PC-3 (cell line): ENCODE results near the gene LGALSL. TPM values are rescaled to one million over a fixed set of nuclear protein-coding genes. Genes with fewer than 3 reads are reported as not detected.

Experiments used
- ATAC-seq: fragments of 200-7000 bp; cut with Tn5 transposase; 2 replicates; pipeline ENCODE4 v1.9.1; 2020; ENCODE audit warnings: mild to moderate bottlenecking, moderate library complexity
- BruUV-seq: library from RNA; stranded (reverse); fragments of 400-500 nt; replicated peaks from 2 replicates; lab custom pipeline; 2021; lab: Mats Ljungman, UMichigan
- CTCF ChIA-PET: fragments of 300-600 bp; sonication (Branson Sonifier 250); formaldehyde crosslinking; loops from one replicate; lab custom pipeline; 2022; ENCODE audit warnings: antibody characterized with exemption; lab: Charles Lee
- POLR2A ChIA-PET: fragments of 300-600 bp; sonication (Branson Sonifier 250); formaldehyde crosslinking; loops from one replicate; lab custom pipeline; 2022; ENCODE audit warnings: antibody characterized with exemption; ENCODE audit not compliant: unreplicated experiment; lab: Charles Lee
- DNase-seq: peaks from one replicate; pipeline ENCODE4 v3.0.0-alpha.2; 2015
- H2AFZ ChIP-seq: fragments of 300-600 bp; sonication (generic); 2 replicates; pipeline ENCODE4 v1.6.0; 2016; ENCODE audit warnings: antibody characterized with exemption, low read length
- H3F3A ChIP-seq: fragments of 300-600 bp; sonication (generic); one replicate; pipeline ENCODE4 v1.6.0; 2017; ENCODE audit warnings: antibody characterized with exemption, low read length, control low read depth, mild to moderate bottlenecking; ENCODE audit not compliant: unreplicated experiment
- H3K27ac ChIP-seq: fragments of 300-600 bp; sonication (generic); 2 replicates; pipeline ENCODE4 v1.5.1; 2016; ENCODE audit warnings: mild to moderate bottlenecking, low read length
- H3K27me3 ChIP-seq: fragments of 300-600 bp; sonication (generic); 2 replicates; pipeline ENCODE4 v1.6.1; 2016; ENCODE audit warnings: low read length, mixed read lengths
- H3K36me3 ChIP-seq: fragments of 300-600 bp; sonication (generic); 2 replicates; pipeline ENCODE4 v1.6.1; 2016; ENCODE audit warnings: low read depth, mixed run types, low read length, mixed read lengths
- H3K4me1 ChIP-seq: fragments of 300-600 bp; sonication (generic); 2 replicates; pipeline ENCODE4 v1.5.1; 2016; ENCODE audit warnings: low read length; ENCODE audit not compliant: insufficient read depth
- H3K4me2 ChIP-seq: fragments of 300-600 bp; sonication (generic); 2 replicates; pipeline ENCODE4 v1.6.0; 2016; ENCODE audit warnings: low read length
- H3K4me3 ChIP-seq: fragments of 300-600 bp; sonication (generic); 2 replicates; pipeline ENCODE4 v1.5.1; 2016; ENCODE audit warnings: mild to moderate bottlenecking, low read length, mixed read lengths
- H3K79me2 ChIP-seq: fragments of 300-600 bp; sonication (generic); 2 replicates; pipeline ENCODE4 v1.6.1; 2017; ENCODE audit warnings: low read length, mixed read lengths
- H3K9ac ChIP-seq: fragments of 300-600 bp; sonication (generic); 2 replicates; pipeline ENCODE4 v1.6.0; 2016; ENCODE audit warnings: mild to moderate bottlenecking, low read length
- H3K9me2 ChIP-seq: fragments of 300-600 bp; sonication (generic); replicated peaks from 2 replicates; pipeline ENCODE4 v1.6.1; 2016; ENCODE audit warnings: mixed run types, low read length, mixed read lengths
- H3K9me3 ChIP-seq: fragments of 300-600 bp; sonication (generic); 2 replicates; pipeline ENCODE4 v1.6.1; 2016; ENCODE audit warnings: low read length, mixed read lengths
- H4K20me1 ChIP-seq: fragments of 300-600 bp; sonication (generic); 2 replicates; pipeline ENCODE4 v1.6.1; 2016; ENCODE audit warnings: low read length, mixed read lengths
- EZH2 ChIP-seq: fragments of 300-600 bp; sonication (generic); IDR thresholded peaks from one replicate; pipeline ENCODE4 v1.6.1; 2017; ENCODE audit warnings: antibody characterized with exemption, mild to moderate bottlenecking, low read length; ENCODE audit not compliant: unreplicated experiment
- EZH2phosphoT487 ChIP-seq: fragments of 300-600 bp; sonication (generic); IDR thresholded peaks from 2 replicates; pipeline ENCODE4 v1.6.1; 2018; ENCODE audit warnings: mild to moderate bottlenecking, antibody characterized with exemption, low read length, borderline replicate concordance
- intact Hi-C: fragments of 100-400 bp; cut with micrococcal nuclease; formaldehyde crosslinking; loops from 2 replicates; pipeline ENCODE4 v1.9.0; 2023
- total RNA-seq: library from RNA; depleted of rRNA; stranded (reverse); fragments of >200 nt; gene quantifications from 2 replicates; pipeline ENCODE4 v1.2.3, GENCODE V29; 2014
- TF ChIP-seq, protein P1 (sequence below): fragments of 300-600 bp; sonication (generic); conservative IDR thresholded peaks from 2 replicates; pipeline ENCODE4 v1.5.1; 2017; ENCODE audit warnings: antibody characterized with exemption, low read depth, mild to moderate bottlenecking, low read length

Gene LGALSL
- total RNA-seq, 1 experiment from 2014 or later: 16.0 TPM

DNA sequence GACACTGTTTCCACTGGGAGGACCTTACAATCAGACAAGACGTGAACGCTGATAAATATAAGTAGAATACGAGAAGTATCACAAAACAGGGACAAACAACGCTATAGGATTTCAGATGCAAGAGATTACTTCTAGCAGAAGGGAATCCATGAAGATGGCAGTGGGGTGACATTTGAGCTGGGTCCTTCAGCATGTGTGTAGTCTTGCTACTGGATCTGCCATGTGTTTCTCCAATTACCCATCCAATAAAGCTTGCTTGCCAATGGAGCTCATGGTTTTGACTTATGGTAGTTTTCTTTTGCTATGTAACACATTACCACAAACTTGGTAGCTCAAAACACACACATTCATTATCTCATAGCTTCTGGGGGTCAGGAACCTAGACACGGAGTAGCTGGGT lies 32.8 kb upstream of the LGALSL start:
- Histone ChIP-seq H3K9me3 (no peaks in the 10 kb centered on the region), H3K4me3 (no peak overlapping the region), H3K4me1 (peaks cover 12% of the 10 kb centered on the region), H3K4me2 (no peak overlapping the region), H3K27ac (no peak overlapping the region), H2AFZ (no peak overlapping the region), H3K27me3 (no peaks in the 10 kb centered on the region), H3K79me2 (no peaks in the 10 kb centered on the region), H3K9me2 (no peaks in the 10 kb centered on the region), H3F3A (no peaks in the 10 kb centered on the region), H4K20me1 (no peaks in the 10 kb centered on the region), H3K9ac (no peak overlapping the region), H3K36me3 (no peaks in the 10 kb centered on the region)
- ATAC-seq (no peak), DNase-seq (no peak)
- intact Hi-C loops: no loop called here
- TF ChIP-seq EZH2phosphoT487 (no peak), EZH2 (no peak)
- TF ChIP-seq, protein P1, sequence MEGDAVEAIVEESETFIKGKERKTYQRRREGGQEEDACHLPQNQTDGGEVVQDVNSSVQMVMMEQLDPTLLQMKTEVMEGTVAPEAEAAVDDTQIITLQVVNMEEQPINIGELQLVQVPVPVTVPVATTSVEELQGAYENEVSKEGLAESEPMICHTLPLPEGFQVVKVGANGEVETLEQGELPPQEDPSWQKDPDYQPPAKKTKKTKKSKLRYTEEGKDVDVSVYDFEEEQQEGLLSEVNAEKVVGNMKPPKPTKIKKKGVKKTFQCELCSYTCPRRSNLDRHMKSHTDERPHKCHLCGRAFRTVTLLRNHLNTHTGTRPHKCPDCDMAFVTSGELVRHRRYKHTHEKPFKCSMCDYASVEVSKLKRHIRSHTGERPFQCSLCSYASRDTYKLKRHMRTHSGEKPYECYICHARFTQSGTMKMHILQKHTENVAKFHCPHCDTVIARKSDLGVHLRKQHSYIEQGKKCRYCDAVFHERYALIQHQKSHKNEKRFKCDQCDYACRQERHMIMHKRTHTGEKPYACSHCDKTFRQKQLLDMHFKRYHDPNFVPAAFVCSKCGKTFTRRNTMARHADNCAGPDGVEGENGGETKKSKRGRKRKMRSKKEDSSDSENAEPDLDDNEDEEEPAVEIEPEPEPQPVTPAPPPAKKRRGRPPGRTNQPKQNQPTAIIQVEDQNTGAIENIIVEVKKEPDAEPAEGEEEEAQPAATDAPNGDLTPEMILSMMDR: no peak
- ChIA-PET POLR2A (no interaction called here), CTCF (no interaction called here)
- no TSS peak for BruUV-seq

DNA sequence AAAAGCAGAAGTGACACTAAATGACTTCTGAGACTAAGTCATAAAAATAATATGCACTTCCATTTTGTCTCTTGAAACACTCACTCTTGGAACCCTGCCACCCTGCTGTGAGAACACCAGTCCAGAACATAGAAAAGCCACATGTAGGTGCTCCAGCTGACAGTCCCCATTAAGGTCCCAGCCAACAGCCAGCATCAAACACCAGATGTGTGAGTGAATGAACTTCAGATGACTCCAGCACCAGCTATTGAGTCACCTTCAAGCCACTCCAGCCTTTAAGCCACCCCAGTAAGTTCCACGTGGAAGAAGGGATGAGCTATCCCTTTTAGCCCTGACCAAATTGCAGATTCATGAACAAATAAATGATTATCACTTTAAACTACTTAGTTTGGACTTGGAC lies 31.5 kb upstream of the LGALSL start:
- H4K20me1 ChIP-seq: no peaks in the 10 kb centered on the region

DNA sequence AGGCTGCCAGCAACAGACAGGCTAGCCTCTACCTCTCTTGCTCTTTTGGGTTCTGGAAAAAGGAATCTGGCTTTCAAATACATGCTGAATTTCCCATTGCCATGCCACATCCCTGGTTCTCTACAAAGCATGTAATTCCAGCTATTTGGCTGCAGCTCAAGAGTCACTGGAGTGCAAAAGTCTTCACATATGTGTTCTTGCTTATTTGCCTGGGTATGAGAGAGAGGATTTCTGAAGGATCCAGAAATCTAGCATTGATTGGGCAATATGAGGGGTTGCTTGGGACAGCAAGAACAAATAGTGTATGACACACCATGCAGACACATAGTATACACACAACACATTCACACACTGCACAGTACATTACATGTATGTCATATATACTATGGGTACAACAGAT lies 30.7 kb upstream of the LGALSL start:
- TF ChIP-seq EZH2phosphoT487: no peak
- TF ChIP-seq, protein P1: no peak
- TF ChIP-seq EZH2: no peak
- Histone ChIP-seq H3K79me2 (no peaks in the 10 kb centered on the region), H3K36me3 (no peaks in the 10 kb centered on the region), H3K27me3 (no peaks in the 10 kb centered on the region), H3K4me2 (no peak overlapping the region), H3K9me3 (no peaks in the 10 kb centered on the region), H4K20me1 (no peaks in the 10 kb centered on the region), H3K9ac (no peak overlapping the region), H3K27ac (no peak overlapping the region), H2AFZ (no peak overlapping the region), H3K4me1 (peaks cover 19% of the 10 kb centered on the region), H3K9me2 (no peaks in the 10 kb centered on the region), H3F3A (no peaks in the 10 kb centered on the region), H3K4me3 (no peak overlapping the region)
- DNase-seq (no peak), ATAC-seq (no peak)
- BruUV-seq: no TSS peak
- CTCF ChIA-PET: no interaction called here
- intact Hi-C loops: no loop called here
- POLR2A ChIA-PET: no interaction called here

More for the DNA sequence above, 31.5 kb upstream of the LGALSL start:
- Histone ChIP-seq H3K9me3 (no peaks in the 10 kb centered on the region), H3K79me2 (no peaks in the 10 kb centered on the region), H3K9me2 (no peaks in the 10 kb centered on the region), H3K4me2 (no peak overlapping the region), H2AFZ (no peak overlapping the region), H3F3A (no peaks in the 10 kb centered on the region), H3K27me3 (no peaks in the 10 kb centered on the region), H3K27ac (no peak overlapping the region), H3K4me3 (no peak overlapping the region), H3K36me3 (no peaks in the 10 kb centered on the region), H3K4me1 (peaks cover 19% of the 10 kb centered on the region), H3K9ac (no peak overlapping the region)
- BruUV-seq: no TSS peak
- DNase-seq (no peak), ATAC-seq (no peak)
- ChIA-PET POLR2A (no interaction called here), CTCF (no interaction called here)
- intact Hi-C loops: no loop called here
- TF ChIP-seq EZH2phosphoT487 (no peak), EZH2 (no peak)
- TF ChIP-seq, protein P1: no peak
